ENCODE results near the gene POLDIP3.

Gene POLDIP3, protein sequence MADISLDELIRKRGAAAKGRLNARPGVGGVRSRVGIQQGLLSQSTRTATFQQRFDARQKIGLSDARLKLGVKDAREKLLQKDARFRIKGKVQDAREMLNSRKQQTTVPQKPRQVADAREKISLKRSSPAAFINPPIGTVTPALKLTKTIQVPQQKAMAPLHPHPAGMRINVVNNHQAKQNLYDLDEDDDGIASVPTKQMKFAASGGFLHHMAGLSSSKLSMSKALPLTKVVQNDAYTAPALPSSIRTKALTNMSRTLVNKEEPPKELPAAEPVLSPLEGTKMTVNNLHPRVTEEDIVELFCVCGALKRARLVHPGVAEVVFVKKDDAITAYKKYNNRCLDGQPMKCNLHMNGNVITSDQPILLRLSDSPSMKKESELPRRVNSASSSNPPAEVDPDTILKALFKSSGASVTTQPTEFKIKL

GRCh38 chr22:42614312-42615091 lies at the start of gene POLDIP3:
Gene POLDIP3 (minus strand): TSS chr22:42614883. CDS start chr22:42614857, 26 bp downstream.
- peak; percentile 96 to 99 (median 98) for DNase-seq (ENCODE audit: low read depth in 4 of 4, low spot score in 1 of 4)

DNA sequence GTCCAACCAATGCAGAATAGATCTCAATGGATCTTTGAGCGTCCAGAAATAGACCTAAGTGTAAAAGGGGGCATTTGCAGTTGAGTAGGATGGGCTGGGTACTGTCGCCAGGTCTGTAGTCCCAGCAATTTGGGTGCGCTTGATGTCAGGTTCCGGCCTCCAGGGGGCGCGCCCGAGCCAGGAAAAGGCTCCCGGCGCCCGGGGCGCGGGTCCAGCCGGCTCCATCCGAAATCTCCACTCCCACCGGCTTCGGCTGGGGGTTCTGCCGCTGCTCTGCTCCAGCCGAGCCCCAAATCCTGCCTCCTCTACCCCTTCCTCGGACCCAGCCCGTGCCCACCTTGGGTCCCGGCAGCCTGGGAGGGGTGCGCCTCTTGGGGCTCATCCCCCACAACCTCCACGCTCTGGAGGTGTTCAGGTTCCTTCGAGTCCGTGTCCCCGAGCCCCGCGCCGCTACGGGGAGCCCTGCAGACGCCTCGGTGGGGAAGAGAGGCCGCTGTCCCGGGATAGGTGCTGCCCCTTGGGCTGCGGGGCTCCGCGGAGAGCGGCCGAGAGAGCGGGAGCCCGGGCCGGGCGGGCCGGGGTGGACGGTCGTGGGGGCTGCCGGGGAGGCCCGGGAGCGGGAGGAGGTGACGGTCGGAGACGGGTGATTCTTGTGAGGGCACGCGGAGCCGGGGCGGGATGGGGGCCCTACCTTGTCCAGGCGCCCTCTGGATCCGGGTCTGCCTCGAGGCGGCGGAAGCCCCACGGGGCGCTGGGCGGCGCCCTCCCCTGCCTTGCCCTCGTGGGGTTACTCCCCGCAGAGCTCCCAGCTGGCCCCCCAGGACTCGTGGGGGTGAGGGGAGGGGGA lies 47.5 kb upstream of the POLDIP3 start:
- DNase-seq (ENCODE audit: low read depth in 4 of 4, low spot score in 1 of 4): peak; percentile 71 to 80 (median 74)

GRCh38 chr22:42656578-42656977 lies 41.9 kb upstream of the POLDIP3 start:
- DNase-seq (ENCODE audit: low read depth in 4 of 4, low spot score in 1 of 4): no peak

DNA sequence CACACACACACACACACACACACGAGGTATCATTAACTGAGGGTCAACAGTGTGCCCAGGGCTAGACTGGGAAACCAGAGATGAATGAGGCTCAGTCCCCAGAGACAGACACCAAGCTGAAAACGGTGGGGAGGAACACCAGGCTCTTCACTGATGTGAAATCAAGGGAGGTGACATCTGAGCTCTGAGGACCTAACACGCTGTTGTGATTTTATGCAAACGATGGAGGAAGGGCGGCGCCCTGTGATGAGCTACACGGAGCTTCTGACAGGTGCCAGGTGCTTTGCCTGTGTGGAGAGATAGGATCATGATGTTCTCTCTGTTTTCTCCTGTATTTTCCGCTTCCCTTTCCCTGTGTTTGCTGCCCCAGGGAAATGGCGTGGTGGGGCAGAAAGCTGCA lies 41.0 kb upstream of the POLDIP3 start:
- no peak for DNase-seq (ENCODE audit: low read depth in 4 of 4, low spot score in 1 of 4)

DNA sequence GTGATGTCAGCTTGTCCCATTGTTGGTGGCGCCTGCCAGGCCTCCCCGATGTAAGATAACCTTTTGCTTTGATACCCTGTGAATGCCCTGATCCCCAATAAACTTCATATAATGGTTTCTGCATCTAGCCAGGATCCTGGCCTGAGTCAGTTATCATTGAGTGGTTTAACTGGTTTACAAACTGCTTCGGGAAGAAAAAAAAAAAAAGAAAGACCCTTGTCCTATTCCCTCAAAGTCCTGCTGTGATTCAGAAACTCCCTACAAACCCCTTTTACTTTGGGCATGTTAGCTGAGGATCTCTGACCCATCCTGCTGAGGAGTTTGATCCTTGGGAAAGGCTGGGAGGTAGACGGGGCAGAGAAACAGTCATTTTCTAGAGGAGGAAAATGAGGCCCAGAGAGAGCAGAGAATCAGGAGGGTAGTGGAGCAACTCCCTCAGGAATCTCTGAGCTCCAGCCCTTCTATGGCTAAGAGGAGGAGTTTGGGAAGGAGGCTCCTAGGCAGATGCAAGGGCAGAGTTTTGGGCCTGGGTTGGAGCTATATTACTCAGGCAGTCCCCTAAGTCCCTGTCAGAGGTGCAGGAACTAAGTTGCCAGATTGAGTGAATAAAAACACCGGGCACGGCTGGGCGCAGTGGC lies 39.9 kb upstream of the POLDIP3 start:
- no peak for DNase-seq (ENCODE audit: low read depth in 4 of 4, low spot score in 1 of 4)

DNA sequence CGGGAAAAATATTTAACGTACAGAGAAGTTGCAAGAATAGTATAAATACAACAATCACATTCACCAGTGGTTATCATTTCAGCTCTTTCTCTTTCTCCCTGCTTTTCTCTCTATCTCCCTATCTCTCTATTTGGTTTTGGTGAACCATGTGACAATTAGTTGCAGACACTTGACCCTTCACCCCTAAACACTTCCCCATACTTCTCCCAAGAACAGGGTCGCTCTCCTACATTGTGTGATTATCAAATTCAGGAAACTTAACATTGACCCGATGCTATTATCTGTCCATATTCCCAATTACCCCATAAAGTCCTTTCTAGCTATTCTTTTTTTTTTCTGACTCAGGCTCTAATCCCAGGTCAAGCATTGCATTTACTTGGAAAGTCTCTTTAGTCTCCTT lies 39.3 kb upstream of the POLDIP3 start:
- no peak for DNase-seq (ENCODE audit: low read depth in 4 of 4, low spot score in 1 of 4)

- no peak for DNase-seq (ENCODE audit: low read depth in 4 of 4, low spot score in 1 of 4)
Measured at GRCh38 chr22:42651134-42651533, 36.5 kb upstream of the POLDIP3 start.

- DNase-seq (ENCODE audit: low read depth in 4 of 4, low spot score in 1 of 4): peak; percentile 51 to 79 (median 68)
Measured at GRCh38 chr22:42649246-42650099, 34.8 kb upstream of the POLDIP3 start, which contains the start of gene CYB5R3. Gene CYB5R3 (minus strand): TSS chr22:42649392. CDS start chr22:42649315, 77 bp downstream.

DNA sequence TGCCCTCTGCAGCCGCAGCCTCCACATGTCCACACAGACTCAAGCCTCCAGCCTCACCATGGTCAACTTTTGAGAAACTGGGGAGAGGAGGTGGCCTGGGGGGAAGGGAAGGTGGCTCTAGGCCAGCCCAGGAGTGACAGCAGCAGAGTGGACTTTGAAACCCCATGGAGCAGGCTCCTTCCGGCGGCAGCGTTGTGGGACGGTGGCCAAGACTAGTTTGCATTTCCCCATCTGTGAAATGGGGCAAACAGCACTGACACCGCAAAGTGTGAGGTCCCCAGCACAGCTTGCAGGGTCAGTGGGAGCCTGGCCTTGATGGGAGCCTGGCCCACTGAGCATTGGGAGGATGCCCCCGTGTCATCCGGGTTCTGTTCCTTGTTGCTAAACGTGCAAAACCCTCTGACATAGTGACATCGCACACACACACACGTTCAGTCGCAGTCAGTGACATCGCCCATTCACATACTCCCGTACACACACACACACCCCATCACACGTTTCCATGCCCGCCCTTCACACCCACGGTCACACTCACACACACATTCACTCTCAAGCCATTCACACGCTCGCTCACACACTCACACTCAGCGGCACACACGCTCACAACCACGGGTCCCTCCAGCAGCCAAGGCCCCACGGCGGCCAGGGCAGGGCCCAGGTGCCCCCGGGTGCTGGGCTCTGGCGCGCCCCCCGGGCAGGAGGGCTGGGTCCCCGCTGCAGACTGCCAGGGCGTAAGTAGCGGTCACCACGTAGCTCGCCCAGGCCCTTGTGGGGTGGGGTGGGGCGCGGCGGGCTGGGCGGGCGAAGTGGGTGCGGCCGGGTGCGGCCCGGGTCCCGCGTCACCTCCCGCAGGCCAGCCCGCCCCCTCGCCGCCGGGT lies 33.9 kb upstream of the POLDIP3 start:
- DNase-seq (ENCODE audit: low read depth in 4 of 4, low spot score in 1 of 4): peak in 1 of 4 experiments; percentile 6

GRCh38 chr22:42648017-42648367 lies 33.3 kb upstream of the POLDIP3 start:
- DNase-seq (ENCODE audit: low read depth in 4 of 4, low spot score in 1 of 4): no peak

- no peak for DNase-seq (ENCODE audit: low read depth in 4 of 4, low spot score in 1 of 4)
Measured at GRCh38 chr22:42646569-42647525, 32.2 kb upstream of the POLDIP3 start.

DNA sequence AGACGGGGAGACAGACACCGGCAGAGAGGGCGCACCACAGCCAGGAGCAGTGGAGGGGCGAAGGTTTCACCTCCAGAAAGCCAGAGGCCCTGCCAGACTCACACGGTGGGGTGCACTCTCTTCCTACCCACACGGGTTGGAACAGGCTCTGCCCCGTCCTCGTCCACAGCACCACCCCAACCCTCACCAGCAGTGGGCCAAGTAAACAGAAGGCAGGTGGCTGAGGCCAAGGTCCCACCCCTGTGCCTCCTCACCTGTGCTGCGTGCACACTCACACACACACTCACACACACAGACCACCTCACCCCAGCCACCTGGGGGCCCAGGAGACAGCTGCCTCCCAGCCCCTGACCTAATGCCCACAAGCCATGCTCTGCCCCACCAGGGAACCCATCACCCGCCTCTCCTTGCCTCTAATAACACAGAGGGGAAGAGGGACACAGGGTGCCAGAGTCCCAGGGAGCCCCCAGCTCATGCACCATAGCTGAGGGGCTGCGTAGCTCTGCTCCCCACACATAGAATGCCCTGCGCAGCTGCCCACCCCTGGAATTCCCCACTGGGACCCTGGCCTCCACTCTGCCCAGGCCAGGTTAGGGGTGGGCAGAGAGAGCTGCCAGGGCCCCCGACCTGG lies 31.4 kb upstream of the POLDIP3 start:
- DNase-seq (ENCODE audit: low read depth in 4 of 4, low spot score in 1 of 4): no peak

GRCh38 chr22:42645341-42645937 lies 30.8 kb upstream of the POLDIP3 start:
- DNase-seq (ENCODE audit: low read depth in 4 of 4, low spot score in 1 of 4): no peak

DNA sequence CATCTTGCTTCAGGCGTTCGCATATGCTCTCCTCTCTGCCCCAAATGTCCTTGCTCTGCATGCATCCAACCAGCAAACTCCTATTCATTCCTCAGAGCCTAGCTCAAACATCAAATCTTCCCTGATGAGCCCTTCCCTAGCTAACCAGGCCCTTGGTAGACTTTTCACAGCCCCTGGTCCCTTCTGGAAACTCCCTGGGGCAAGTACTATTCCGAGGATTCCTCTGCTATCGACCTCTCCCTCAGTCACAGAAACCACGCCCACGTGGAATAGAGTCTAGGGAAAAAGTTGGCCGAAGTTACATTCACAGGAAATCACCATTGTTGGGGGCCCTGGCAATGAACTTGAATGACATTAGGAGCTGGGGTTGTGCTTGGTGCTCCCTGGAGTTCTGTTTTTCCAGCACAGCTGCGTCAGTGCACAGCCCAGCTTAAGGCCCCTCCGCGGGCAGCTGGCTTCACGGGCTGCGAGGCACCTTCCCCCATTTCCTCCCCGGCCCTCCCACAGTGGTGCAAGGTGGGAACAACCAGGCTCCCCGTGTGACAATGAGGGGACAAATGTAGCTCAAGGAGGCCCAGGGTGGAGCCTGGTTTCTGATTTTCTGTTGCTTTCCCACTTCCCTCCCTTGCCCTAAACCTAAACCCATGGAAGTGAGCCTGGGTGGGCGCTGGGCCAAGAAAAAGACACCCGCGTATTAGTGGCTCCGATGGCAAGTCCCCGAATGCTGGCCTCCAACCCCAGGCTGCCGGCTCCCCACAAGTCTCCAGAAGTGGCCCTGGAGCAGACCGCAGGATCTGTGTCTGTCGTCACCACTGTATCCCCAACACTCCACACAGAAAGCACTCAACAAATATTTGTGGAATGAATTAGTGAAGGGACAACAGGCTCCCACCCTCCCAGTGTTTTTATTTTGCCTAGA lies 30.0 kb upstream of the POLDIP3 start:
- DNase-seq (ENCODE audit: low read depth in 4 of 4, low spot score in 1 of 4): no peak

GRCh38 chr22:42643634-42644421 lies 29.1 kb upstream of the POLDIP3 start:
- no peak for DNase-seq (ENCODE audit: low read depth in 4 of 4, low spot score in 1 of 4)

Measured in stimulated activated CD4-positive, alpha-beta T cell treated with anti-CD3 and anti-CD28 coated beads, Interleukin-1b, Interleukin-23, amount 100 ng/mL, for 24 hours (primary cell).